GM21423 (cell line): ENCODE data around the gene DIS3.
A peak's percentile ranks its signal among the peaks of the same experiment; 100 is the strongest.
"Not testable (repeated sequence)": the region's sequence is repeated elsewhere in the genome, so short reads cannot be mapped to it uniquely, and the experiment has no call there.

Experiments used
- ATAC-seq: cut with Tn5 transposase; IDR thresholded peaks from one replicate; pipeline ENCODE4 v1.9.1; 2021; ENCODE audit warnings: mild to moderate bottlenecking, moderate library complexity; ENCODE audit not compliant: unreplicated experiment

The DIS3 gene

DNA sequence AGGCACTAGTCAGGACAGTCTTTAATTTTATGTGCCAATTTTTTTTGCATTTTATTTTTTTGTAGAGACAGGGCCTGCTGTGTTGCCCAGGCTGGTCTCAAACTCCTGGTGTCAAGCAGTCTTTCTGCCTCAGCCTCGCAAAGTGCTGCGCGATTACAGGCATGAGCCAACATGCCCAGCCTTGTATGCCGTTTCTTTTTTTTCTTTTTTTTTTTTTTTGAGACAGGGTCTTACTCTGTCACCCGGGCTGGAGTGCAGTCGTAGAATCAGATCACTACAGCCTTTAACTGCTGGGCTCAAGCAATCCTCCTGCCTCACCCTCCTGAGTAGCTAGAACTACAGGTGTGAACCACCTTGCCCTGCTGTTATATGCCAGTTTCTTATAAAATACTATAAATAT, 27.6 kb downstream of the DIS3 start:
- no peak for ATAC-seq

- ATAC-seq: no peak
These were observed 30.5 kb downstream of the DIS3 start for GRCh38 chr13:72751220-72751619.

DNA sequence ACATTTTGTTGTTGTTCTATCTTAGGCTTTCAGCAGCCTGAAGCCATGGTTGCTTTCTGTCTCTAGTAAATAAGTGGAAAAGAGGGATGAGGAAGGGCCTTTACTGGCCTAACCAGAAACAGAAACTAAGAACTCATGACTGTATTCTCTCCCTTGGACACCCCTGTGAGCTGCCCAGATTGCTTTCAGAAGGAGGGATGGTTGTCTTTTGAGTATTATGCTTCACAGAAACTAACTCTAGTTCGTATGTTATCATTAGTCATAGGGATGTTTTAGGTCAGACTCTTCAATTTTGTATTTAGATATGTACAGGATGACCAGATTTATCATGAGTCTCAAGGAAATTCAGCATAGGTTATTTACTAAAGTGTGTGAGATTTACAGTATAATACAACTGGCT, 36.4 kb downstream of the DIS3 start:
- ATAC-seq: no peak

DNA sequence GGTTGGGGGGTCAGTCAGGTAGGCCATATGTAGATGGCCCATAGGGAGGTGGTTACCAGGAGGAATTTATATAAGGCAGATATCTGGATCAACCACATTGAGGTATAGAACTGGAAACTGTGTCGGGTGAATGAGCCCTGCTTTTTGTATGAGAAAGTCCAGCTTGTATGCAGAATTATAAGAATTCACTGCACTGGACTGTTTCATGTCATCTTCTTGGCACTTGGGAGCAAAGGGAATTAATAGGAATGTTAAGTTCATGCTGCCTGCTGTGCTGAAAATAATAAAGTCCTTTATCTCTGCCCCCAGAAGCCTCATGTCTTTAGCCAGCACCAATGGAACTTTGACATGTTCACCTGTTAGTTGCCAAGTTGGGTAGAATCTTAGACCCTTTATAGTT, 41.7 kb downstream of the DIS3 start:
- ATAC-seq: no peak

DNA sequence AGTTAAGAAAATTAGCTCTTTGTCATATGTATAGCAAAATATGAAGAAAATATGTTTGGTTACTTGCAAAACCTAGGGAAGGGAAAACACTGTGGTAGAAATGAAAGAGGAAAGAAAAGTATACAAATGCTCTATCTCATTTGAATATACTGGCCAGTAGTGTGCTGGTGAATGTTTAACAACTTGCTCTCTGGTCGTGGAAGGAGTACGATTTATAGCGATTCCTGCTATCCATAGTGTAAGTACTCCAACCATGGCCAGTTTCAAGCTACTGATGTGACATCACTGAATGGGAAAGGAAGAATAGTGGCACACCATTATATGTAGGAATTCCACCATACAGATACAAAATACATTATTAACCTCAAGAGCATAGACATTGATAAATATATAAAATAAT, 44.7 kb downstream of the DIS3 start:
- no peak for ATAC-seq

GRCh38 chr13:72728290-72728605, 53.5 kb downstream of the DIS3 start:
- ATAC-seq: no peak

DNA sequence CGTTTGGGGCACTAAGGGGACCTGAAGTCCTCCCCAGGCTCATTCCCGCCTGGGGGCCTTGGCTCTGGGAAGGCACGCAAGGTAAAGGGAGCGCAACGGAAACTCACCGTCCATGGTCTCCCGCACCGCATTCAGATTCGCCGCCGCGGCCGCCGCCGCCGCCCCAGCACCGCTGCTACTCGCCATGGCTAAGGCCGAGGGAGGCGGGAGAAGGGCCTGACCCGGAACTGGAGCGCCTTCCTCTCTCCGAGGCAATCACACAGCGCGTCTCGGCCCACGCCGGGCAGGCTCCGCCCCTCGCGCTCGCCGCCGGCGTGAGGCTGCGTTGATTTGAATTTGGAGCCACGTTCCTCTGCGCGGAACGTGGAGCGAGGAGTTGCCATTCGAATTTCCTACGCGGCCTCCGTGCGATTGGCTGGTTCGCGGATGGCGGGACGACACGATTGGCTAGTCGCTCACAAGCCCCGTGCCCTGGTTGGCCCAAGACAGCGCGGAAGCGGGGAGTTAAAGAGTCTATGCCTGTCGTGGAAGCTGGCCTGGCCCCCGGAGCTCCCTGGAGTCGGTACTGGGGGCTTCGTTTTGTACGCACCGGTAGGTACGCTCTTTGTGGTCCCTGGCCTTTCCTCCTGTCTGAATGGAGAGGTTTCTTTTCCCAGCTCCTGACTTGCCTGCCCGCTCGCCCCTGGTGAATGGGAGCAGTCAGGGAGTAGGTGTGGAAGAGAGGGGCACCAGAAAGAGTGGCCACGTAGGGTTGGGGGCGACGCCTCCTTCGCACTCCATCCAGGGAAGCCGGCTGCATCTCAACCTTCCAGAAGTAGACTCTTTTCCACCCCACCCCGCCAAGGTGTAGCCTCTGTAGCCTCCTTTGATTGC, 54.0 kb downstream of the DIS3 start, which contains the start of the genes BORA and MZT1:
BORA (plus strand) TSS at position 507 of the 873 bp plus-strand sequence. CDS start 1,018 bp downstream, outside the sequence.
MZT1 (minus strand) TSS at position 213 of the 873 bp plus-strand sequence; CDS start at position 186, 27 bp downstream.
- ATAC-seq: peak; percentile 96

GRCh38 chr13:72726726-72727416, 54.8 kb downstream of the DIS3 start:
- peak; percentile 19 for ATAC-seq

DNA sequence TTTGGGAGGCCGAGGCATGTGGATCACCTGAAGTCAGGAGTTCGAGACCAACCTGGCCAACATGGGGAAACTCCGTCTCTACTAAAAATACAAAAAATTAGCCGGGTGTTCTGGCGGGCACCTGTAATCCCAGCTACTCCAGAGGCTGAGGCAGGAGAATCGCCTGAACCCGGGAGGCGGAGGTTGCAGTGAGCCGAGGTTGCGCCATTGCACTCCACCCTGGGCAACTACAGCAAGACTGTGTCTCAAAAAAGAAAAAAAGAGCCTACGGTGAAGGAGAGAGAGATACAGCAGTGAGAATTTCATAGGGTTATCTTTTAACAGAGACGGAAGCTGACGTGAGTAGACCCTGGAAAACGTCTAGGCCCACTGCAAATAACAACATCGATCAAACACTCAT, 55.5 kb downstream of the DIS3 start:
- ATAC-seq: not testable (repeated sequence)

- no peak for ATAC-seq
These were observed 64.9 kb downstream of the DIS3 start for GRCh38 chr13:72716776-72717175.
